A673 (cell line): Measurements from ENCODE around the gene KCTD2. TPM values are rescaled to one million over a fixed set of nuclear protein-coding genes. Genes with fewer than 3 reads are reported as not detected.

ENCODE experiments used
- BruUV-seq: library from RNA; stranded (reverse); fragments of 400-500 nt; replicated peaks from 2 replicates; lab custom pipeline; 2021; lab: Mats Ljungman, UMichigan
- CTCF ChIA-PET: fragments of 300-600 bp; sonication (Branson Sonifier 250); formaldehyde crosslinking; loops from one replicate; lab custom pipeline; 2022; ENCODE audit warnings: antibody characterized with exemption; lab: Charles Lee
- POLR2A ChIA-PET: fragments of 300-600 bp; sonication (Branson Sonifier 250); formaldehyde crosslinking; loops from one replicate; lab custom pipeline; 2022; ENCODE audit warnings: antibody characterized with exemption; ENCODE audit not compliant: low non-redundant PET; lab: Charles Lee
- DNase-seq: peaks from one replicate; pipeline ENCODE4 v3.0.0-alpha.2; 2015; ENCODE audit warnings: low spot score
- H3K27ac ChIP-seq: fragments of 200-600 bp; sonication (generic); 2 replicates; pipeline ENCODE4 v1.5.1; 2016; ENCODE audit warnings: mixed run types, low read depth, mild to moderate bottlenecking, mixed read lengths, antibody characterized with exemption, low read length; ENCODE audit not compliant: poor library complexity, severe bottlenecking
- H3K27me3 ChIP-seq: fragments of 200-600 bp; sonication (generic); replicated peaks from 2 replicates; pipeline ENCODE4 v1.6.1; 2017; ENCODE audit warnings: mixed run types, low read depth, mild to moderate bottlenecking, mixed read lengths, antibody characterized with exemption, low read length; ENCODE audit not compliant: insufficient read depth, poor library complexity
- H3K36me3 ChIP-seq: fragments of 200-600 bp; sonication (generic); 2 replicates; pipeline ENCODE4 v1.6.1; 2016; ENCODE audit warnings: mixed run types, mild to moderate bottlenecking, mixed read lengths, antibody characterized with exemption, low read length; ENCODE audit not compliant: insufficient read depth, poor library complexity, severe bottlenecking
- H3K4me1 ChIP-seq: fragments of 200-600 bp; sonication (generic); 2 replicates; pipeline ENCODE4 v1.6.1; 2017; ENCODE audit warnings: mixed run types, mild to moderate bottlenecking, mixed read lengths, antibody characterized with exemption, low read length; ENCODE audit not compliant: insufficient read depth, poor library complexity, severe bottlenecking
- H3K4me3 ChIP-seq: fragments of 200-600 bp; sonication (generic); 2 replicates; pipeline ENCODE4 v1.5.1; 2016; ENCODE audit warnings: low read depth, mixed run types, mild to moderate bottlenecking, mixed read lengths, low read length; ENCODE audit not compliant: poor library complexity, severe bottlenecking
- H3K9me3 ChIP-seq: fragments of 200-600 bp; sonication (generic); 2 replicates; pipeline ENCODE4 v1.6.1; 2016; ENCODE audit warnings: mixed run types, low read depth, mild to moderate bottlenecking, mixed read lengths, antibody characterized with exemption, low read length; ENCODE audit not compliant: poor library complexity, severe bottlenecking
- EZH2 ChIP-seq: fragments of 200-600 bp; sonication (generic); IDR thresholded peaks from 2 replicates; pipeline ENCODE4 v1.6.1; 2017; ENCODE audit warnings: borderline replicate concordance, low read depth, mild to moderate bottlenecking, mixed read lengths, antibody characterized with exemption, low read length; ENCODE audit not compliant: poor library complexity, severe bottlenecking
- intact Hi-C: fragments of 100-400 bp; cut with micrococcal nuclease; formaldehyde crosslinking; loops from one replicate; pipeline ENCODE4 v1.10.0; 2022; ENCODE audit not compliant: unreplicated experiment
- total RNA-seq: library from RNA; stranded (reverse); gene quantifications from 2 replicates; pipeline ENCODE4 v1.2.3, GENCODE V29; 2021
- TF ChIP-seq, protein P1 (sequence below): fragments of 300-800, 200-600 bp; sonication (generic); conservative IDR thresholded peaks from 2 replicates; pipeline ENCODE4 v1.5.1; 2017; ENCODE audit warnings: low read depth, mild to moderate bottlenecking, antibody characterized with exemption, low read length, moderate library complexity, mixed read lengths

The KCTD2 gene
- total RNA-seq, 1 experiment from 2014 or later: 25.6 TPM

DNA sequence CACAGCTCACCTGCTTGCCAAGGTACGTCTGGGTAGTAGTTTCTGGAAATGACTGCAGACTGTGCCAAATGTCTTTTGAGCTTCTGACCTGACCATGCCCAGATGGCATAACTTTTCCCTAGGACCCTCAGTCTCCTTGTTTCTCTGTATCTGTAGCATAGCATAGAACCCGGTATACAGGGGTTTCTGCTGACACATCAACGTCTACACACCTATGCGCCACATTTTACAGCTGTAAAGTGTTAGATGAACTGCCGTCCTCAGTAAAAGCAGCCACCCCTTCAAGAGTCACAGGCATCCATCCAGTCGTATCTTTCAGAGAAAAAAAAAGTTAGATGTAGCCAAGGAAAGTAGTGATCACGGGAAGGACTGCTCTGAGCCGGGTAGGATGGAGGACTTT, 17.4 kb downstream of the KCTD2 start:
- peaks cover 32% of the 10 kb centered on the region for H3K36me3 ChIP-seq
- ChIA-PET CTCF (interaction anchor here (1.0 kb wide), 1 partner anchor 10 kb away, joined by 3 read pairs; no protein-coding TSS in a partner anchor), POLR2A (no interaction called here)
- H3K4me1 ChIP-seq: no peaks in the 10 kb centered on the region
- intact Hi-C loops: no loop called here
- DNase-seq: no peak
- no peaks in the 10 kb centered on the region for H3K9me3 ChIP-seq
- H3K27me3 ChIP-seq: no peaks in the 10 kb centered on the region
- no peak for TF ChIP-seq EZH2
- TF ChIP-seq, protein P1, sequence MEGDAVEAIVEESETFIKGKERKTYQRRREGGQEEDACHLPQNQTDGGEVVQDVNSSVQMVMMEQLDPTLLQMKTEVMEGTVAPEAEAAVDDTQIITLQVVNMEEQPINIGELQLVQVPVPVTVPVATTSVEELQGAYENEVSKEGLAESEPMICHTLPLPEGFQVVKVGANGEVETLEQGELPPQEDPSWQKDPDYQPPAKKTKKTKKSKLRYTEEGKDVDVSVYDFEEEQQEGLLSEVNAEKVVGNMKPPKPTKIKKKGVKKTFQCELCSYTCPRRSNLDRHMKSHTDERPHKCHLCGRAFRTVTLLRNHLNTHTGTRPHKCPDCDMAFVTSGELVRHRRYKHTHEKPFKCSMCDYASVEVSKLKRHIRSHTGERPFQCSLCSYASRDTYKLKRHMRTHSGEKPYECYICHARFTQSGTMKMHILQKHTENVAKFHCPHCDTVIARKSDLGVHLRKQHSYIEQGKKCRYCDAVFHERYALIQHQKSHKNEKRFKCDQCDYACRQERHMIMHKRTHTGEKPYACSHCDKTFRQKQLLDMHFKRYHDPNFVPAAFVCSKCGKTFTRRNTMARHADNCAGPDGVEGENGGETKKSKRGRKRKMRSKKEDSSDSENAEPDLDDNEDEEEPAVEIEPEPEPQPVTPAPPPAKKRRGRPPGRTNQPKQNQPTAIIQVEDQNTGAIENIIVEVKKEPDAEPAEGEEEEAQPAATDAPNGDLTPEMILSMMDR: no peak
- H3K27ac ChIP-seq: no peak overlapping the region
- H3K4me3 ChIP-seq: no peak overlapping the region
- BruUV-seq: no TSS peak

DNA sequence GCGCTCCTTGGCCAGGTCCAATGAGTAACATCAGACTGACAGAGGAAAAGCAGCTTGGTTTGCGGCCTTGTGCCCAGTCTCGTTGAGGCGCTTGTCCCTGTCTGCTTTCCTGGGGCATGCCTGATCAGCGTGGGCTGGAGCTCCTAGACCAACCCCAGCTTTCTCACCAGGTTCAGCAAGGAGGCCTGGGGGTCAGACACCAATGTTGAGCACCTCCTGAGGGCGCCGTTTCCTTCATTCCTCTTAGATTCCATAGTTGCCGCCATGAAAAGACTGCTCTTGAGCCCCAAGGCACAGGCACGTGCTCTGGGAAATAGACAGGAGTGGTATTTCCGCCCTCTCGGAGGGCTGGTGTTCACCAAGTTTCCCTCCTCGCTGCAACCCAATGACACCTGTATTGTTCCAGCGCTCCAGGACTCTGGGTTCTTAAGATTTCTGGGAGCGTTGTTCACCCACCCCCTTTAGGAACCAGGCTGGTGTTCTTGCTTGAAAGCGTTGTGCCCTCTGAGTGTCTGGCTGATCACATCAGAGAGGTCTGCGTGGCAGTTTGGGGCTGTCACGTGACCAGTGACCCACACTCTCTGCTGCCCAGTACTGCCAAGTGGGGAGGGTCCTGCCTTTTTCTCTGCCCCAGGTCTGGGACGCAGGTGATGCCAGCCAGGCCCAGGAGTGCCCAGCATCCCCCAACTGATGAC, 18.0 kb downstream of the KCTD2 start:
- Histone ChIP-seq H3K4me1 (no peaks in the 10 kb centered on the region), H3K4me3 (no peak overlapping the region), H3K9me3 (no peaks in the 10 kb centered on the region), H3K27ac (no peak overlapping the region), H3K27me3 (no peaks in the 10 kb centered on the region), H3K36me3 (peaks cover 28% of the 10 kb centered on the region)
- ChIA-PET POLR2A (no interaction called here), CTCF (interaction anchor here (1.0 kb wide), 1 partner anchor 11 kb away, joined by 3 read pairs; no protein-coding TSS in a partner anchor)
- intact Hi-C loops: no loop called here
- no peak for TF ChIP-seq EZH2
- TF ChIP-seq, protein P1: no peak
- no peak for DNase-seq
- no TSS peak for BruUV-seq

DNA sequence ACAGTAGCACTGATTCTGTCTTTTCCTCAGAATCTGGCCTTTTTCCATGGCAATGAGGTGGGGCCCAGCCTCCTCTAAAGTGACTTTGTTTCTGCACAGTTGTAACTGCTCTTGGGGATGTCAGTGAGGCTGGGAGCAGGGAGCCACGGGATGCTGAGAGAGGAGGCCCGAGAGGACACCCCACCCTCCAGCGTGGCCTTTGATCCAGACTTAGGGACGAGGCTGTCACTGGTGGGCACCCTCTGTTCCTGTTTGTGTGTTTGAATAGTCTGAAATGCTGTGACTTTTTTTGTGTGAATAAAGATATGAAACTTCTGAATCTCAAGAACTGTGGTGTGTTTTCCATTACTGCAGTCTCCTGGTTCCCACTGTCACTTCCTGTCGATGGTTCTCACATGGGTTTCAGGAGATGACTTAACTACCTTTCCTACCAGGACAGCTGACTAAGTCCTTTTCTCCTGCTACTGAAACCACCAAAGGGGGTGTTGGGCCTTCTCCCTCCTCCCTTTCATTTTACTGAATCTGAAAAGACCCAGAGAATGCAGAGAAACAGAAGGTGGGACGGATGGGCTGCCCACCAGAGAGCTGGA, 18.6 kb downstream of the KCTD2 start:
- intact Hi-C loops: no loop called here
- ChIA-PET CTCF (no interaction called here), POLR2A (no interaction called here)
- no peak overlapping the region for H3K27ac ChIP-seq
- no peaks in the 10 kb centered on the region for H3K4me1 ChIP-seq
- peaks cover 23% of the 10 kb centered on the region for H3K36me3 ChIP-seq
- H3K4me3 ChIP-seq: no peak overlapping the region
- TF ChIP-seq EZH2: no peak
- TF ChIP-seq, protein P1: no peak
- no TSS peak for BruUV-seq
- DNase-seq: no peak
- H3K27me3 ChIP-seq: no peaks in the 10 kb centered on the region
- no peaks in the 10 kb centered on the region for H3K9me3 ChIP-seq
